A549 (cell line): ENCODE measurements around the gene ST3GAL6. TPM values are rescaled to one million over a fixed set of nuclear protein-coding genes. Genes with fewer than 3 reads are reported as not detected.

Experiments
- ATAC-seq, 2 experiments: fragments of 200-7000 bp in 1 of 2; fragments of >200 bp in 1 of 2; cut with Nextera tagmentation in 1 of 2; cut with Tn5 transposase in 1 of 2; 3 replicates each; pipeline versions ENCODE4 v1.8.0 to v1.9.1; 2018 to 2020; ENCODE audit warnings: mild to moderate bottlenecking in 1 of 2, moderate library complexity in 1 of 2
- CTCF ChIA-PET: fragments of 300-600 bp; sonication (Branson Sonifier 250); formaldehyde crosslinking; extraction: SDS; loops from one replicate; lab custom pipeline; 2021; ENCODE audit warnings: antibody characterized with exemption, inconsistent platforms; lab: Yijun Ruan, JAX
- POLR2A ChIA-PET: fragments of 350-600 bp; formaldehyde crosslinking; extraction: SDS; loops from one replicate; lab custom pipeline; 2021; ENCODE audit warnings: antibody characterized with exemption, inconsistent platforms; lab: Yijun Ruan, JAX
- DNase-seq, 2 experiments: peaks; one replicate each; pipeline versions ENCODE4 v3.0.0 to v3.0.0-alpha.2; 2011 to 2016; ENCODE audit warnings: low read depth in 1 of 2, low spot score in 1 of 2
- FAIRE-seq: peaks from 2 replicates; lab custom pipeline; 2011; peaks lifted over from hg19 to GRCh38; lab: Jason Lieb, UNC
- H3K27ac ChIP-seq, 2 experiments: fragments of >200 bp; sonication (Bioruptor Twin); formaldehyde crosslinking; 3 replicates each; pipeline ENCODE4 v1.5.1; 2016 to 2017
- H3K4me1 ChIP-seq: fragments of >200 bp; sonication (Bioruptor Twin); formaldehyde crosslinking; 3 replicates; pipeline ENCODE4 v1.6.1; 2016
- H3K4me2 ChIP-seq: fragments of >200 bp; sonication (Bioruptor Twin); formaldehyde crosslinking; 3 replicates; pipeline ENCODE4 v1.6.1; 2016
- H3K4me3 ChIP-seq: fragments of >200 bp; sonication (Bioruptor Twin); formaldehyde crosslinking; 3 replicates; pipeline ENCODE4 v1.5.1; 2016
- H3K9me3 ChIP-seq: fragments of >200 bp; sonication (Bioruptor Twin); formaldehyde crosslinking; 3 replicates; pipeline ENCODE4 v1.6.1; 2016
- ATOH8 ChIP-seq: fragments of 250-450 bp; sonication (Bioruptor Pico); IDR thresholded peaks from 2 replicates; pipeline ENCODE4 v1.5.0; 2020; ENCODE audit warnings: low read depth, mild to moderate bottlenecking, moderate library complexity
- CBX2 ChIP-seq: fragments of 200-600 bp; sonication (generic); IDR thresholded peaks from 2 replicates; pipeline ENCODE4 v1.6.1; 2016; ENCODE audit warnings: low read depth, mild to moderate bottlenecking, borderline replicate concordance
- CHD4 ChIP-seq: fragments of 200-600 bp; sonication (generic); IDR thresholded peaks from 2 replicates; pipeline ENCODE4 v1.6.1; 2016; ENCODE audit warnings: antibody characterized with exemption, mild to moderate bottlenecking, borderline replicate concordance
- ELK1 ChIP-seq: fragments of 150-350 bp; IDR thresholded peaks from 2 replicates; pipeline ENCODE4 v1.6.1; 2014; ENCODE audit warnings: low read depth, mild to moderate bottlenecking, low read length
- HOXA7 ChIP-seq: fragments of 250-450 bp; sonication (Bioruptor Pico); IDR thresholded peaks from 2 replicates; pipeline ENCODE4 v1.5.0; 2020; ENCODE audit warnings: mild to moderate bottlenecking, moderate library complexity
- JUNB ChIP-seq: fragments of >200 bp; sonication (Bioruptor Twin); formaldehyde crosslinking; IDR thresholded peaks from 2 replicates; pipeline ENCODE4 v1.6.1; 2016
- MAX ChIP-seq: IDR thresholded peaks from 2 replicates; pipeline ENCODE4 v1.6.1; 2012
- MYC ChIP-seq: IDR thresholded peaks from 2 replicates; pipeline ENCODE4 v1.6.1; 2012; ENCODE audit warnings: mild to moderate bottlenecking, inconsistent platforms, low read length, improper control_type of control experiment, borderline replicate concordance
- NFE2L2 ChIP-seq: fragments of 150-350 bp; conservative IDR thresholded peaks from 2 replicates; pipeline ENCODE4 v1.6.1; 2014; ENCODE audit warnings: low read length
- NPAS2 ChIP-seq: fragments of 250-450 bp; sonication (Bioruptor Pico); IDR thresholded peaks from 2 replicates; pipeline ENCODE4 v1.8.0; 2022; ENCODE audit warnings: mild to moderate bottlenecking, moderate library complexity, borderline replicate concordance
- NR3C1 ChIP-seq: fragments of >200 bp; sonication (Bioruptor Twin); formaldehyde crosslinking; IDR thresholded peaks from 3 replicates; pipeline ENCODE4 v1.6.1; 2017
- PBX3 ChIP-seq: IDR thresholded peaks from 2 replicates; pipeline ENCODE4 v1.6.1; 2012
- PHF8 ChIP-seq: fragments of 200-600 bp; sonication (generic); IDR thresholded peaks from 2 replicates; pipeline ENCODE4 v1.6.1; 2016; ENCODE audit warnings: low read depth, mild to moderate bottlenecking, antibody characterized with exemption, moderate library complexity, borderline replicate concordance
- POLR2A ChIP-seq: IDR thresholded peaks from 2 replicates; pipeline ENCODE4 v1.6.1; 2012; ENCODE audit warnings: mild to moderate bottlenecking, low read length
- RAD21 ChIP-seq, 2 experiments: fragments of >200 bp in 1 of 2; sonication (Bioruptor Twin) in 1 of 2; formaldehyde crosslinking in 1 of 2; IDR thresholded peaks in 1 of 2; conservative IDR thresholded peaks in 1 of 2; 2 replicates in 1 of 2; 3 replicates in 1 of 2; pipeline ENCODE4 v1.6.1; 2012 to 2018; ENCODE audit warnings: inconsistent platforms in 1 of 2
- RARB ChIP-seq: fragments of 250-450 bp; sonication (Bioruptor Pico); IDR thresholded peaks from 2 replicates; pipeline ENCODE4 v1.8.0; 2021; ENCODE audit warnings: mild to moderate bottlenecking, moderate library complexity
- RCOR1 ChIP-seq: fragments of 150-350 bp; IDR thresholded peaks from 2 replicates; pipeline ENCODE4 v1.6.1; 2014; ENCODE audit warnings: antibody characterized with exemption, low read length, low read depth
- RFX5 ChIP-seq: fragments of 450-650 bp; IDR thresholded peaks from 2 replicates; pipeline ENCODE4 v1.7.1; 2014; ENCODE audit warnings: antibody characterized with exemption, mild to moderate bottlenecking, moderate library complexity
- RNF2 ChIP-seq: fragments of 200-600 bp; sonication (generic); IDR thresholded peaks from 2 replicates; pipeline ENCODE4 v1.6.1; 2016; ENCODE audit warnings: low read depth, mild to moderate bottlenecking, antibody characterized with exemption, moderate library complexity, borderline replicate concordance
- SMC3 ChIP-seq: fragments of >200 bp; sonication (Bioruptor Twin); formaldehyde crosslinking; IDR thresholded peaks from 3 replicates; pipeline ENCODE4 v1.6.1; 2018; ENCODE audit warnings: inconsistent platforms
- ZC3H11A ChIP-seq: fragments of 450-650 bp; IDR thresholded peaks from 2 replicates; pipeline ENCODE4 v1.6.1; 2014; ENCODE audit warnings: antibody characterized with exemption, mild to moderate bottlenecking
- ZNF302 ChIP-seq: fragments of 250-450 bp; sonication (Bioruptor Pico); IDR thresholded peaks from 2 replicates; pipeline ENCODE4 v1.9.0; 2021; ENCODE audit warnings: inconsistent platforms, mild to moderate bottlenecking, moderate library complexity
- WGBS: methylation state at CpG from one replicate; pipeline ENCODE4 v1.1.6; 2017; ENCODE audit errors: missing lambda C conversion rate; 5-methylcytosine and 5-hydroxymethylcytosine counted together
- polyA plus RNA-seq, 4 experiments: library from polyadenylated mRNA; depleted of rRNA in 3 of 4; stranded (reverse); fragments of >200 nt; fragmentation: RNase III in 1 of 4; extraction: RNeasy Plus Mini Kit Qiagen cat#74134 plus additional on column Dnase treatment in 1 of 4; gene quantifications; 2 replicates in 3 of 4; 3 replicates in 1 of 4; pipeline ENCODE4 v1.2.3, GENCODE V29; 2011 to 2017

The ST3GAL6 gene
- polyA plus RNA-seq, 2 of the 4 experiments (the other 2 are of a cell fraction) = 1.1 to 1.4 TPM

DNA sequence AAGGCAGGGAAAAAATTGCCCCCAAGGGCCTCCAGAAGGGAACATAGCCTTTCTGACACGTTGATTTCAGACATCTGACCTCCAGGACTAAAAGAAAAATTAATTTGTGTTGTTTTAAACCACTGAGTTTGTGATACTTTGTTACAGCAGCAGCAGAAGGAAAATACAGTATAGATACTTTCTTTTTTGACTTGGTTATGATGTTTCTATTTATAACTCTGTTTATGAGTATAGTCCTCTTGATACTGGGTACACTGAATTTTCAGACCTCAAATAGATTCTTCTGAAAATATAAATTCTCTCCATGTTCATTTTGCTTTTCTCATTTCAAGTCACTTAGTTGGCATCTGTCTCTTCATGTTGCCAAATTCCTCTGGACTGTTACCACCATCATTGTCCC lies 44.4 kb upstream of the ST3GAL6 start:
- H3K4me3 ChIP-seq = no peak overlapping the region
- CTCF ChIA-PET = no interaction called here
- FAIRE-seq (no peak), ATAC-seq (no peak), DNase-seq (no peak)
- no peak overlapping the region for H3K27ac ChIP-seq
- 0% methylated on average over 1 of the region's 1 CpG for WGBS
- H3K4me1 ChIP-seq = no peaks in the 10 kb centered on the region
- H3K9me3 ChIP-seq = no peaks in the 10 kb centered on the region
- TF ChIP-seq RNF2 = no peak
- no peak for TF ChIP-seq PHF8
- no peak for TF ChIP-seq CBX2
- TF ChIP-seq ELK1 = no peak
- no peak for TF ChIP-seq NPAS2 (CRISPR knock-in tag)
- TF ChIP-seq ATOH8 (CRISPR knock-in tag) = no peak
- no peak for TF ChIP-seq POLR2A
- no peak for TF ChIP-seq MYC
- TF ChIP-seq RARB (CRISPR knock-in tag) = no peak
- TF ChIP-seq NFE2L2 = no peak
- no peak for TF ChIP-seq NR3C1
- POLR2A ChIA-PET = no interaction called here
- H3K4me2 ChIP-seq = no peak overlapping the region

- no peak for TF ChIP-seq ELK1
- TF ChIP-seq NR3C1 = no peak
- no peak for TF ChIP-seq ZNF302 (CRISPR knock-in tag)
- TF ChIP-seq SMC3 = no peak
- no peak for TF ChIP-seq RCOR1
- TF ChIP-seq MAX = no peak
- TF ChIP-seq CHD4 = no peak
- no peak for TF ChIP-seq HOXA7 (CRISPR knock-in tag)
- TF ChIP-seq CBX2 = no peak
- TF ChIP-seq ZC3H11A = no peak
- TF ChIP-seq NFE2L2 = no peak
- TF ChIP-seq RFX5 = no peak
- TF ChIP-seq JUNB = no peak
- TF ChIP-seq PBX3 = no peak
- TF ChIP-seq RAD21 (conservative IDR thresholded peaks at IDR 0.05 in 1 of 2, IDR thresholded peaks at IDR 0.05 in 1 of 2) = no peak
- no peak for TF ChIP-seq PHF8
- ChIA-PET POLR2A (no interaction called here), CTCF (interaction anchor here (1.8 kb wide), 1 partner anchor 10 kb away, joined by 6 read pairs; no protein-coding TSS in a partner anchor)
- H3K4me3 ChIP-seq = no peak overlapping the region
- H3K4me1 ChIP-seq = no peaks in the 10 kb centered on the region
- FAIRE-seq (no peak), DNase-seq (no peak), ATAC-seq (no peak)
- H3K27ac ChIP-seq = no peak overlapping the region
- no peak overlapping the region for H3K4me2 ChIP-seq
- H3K9me3 ChIP-seq = no peaks in the 10 kb centered on the region
- WGBS = 16% methylated on average over 1 of the region's 1 CpG
Observed at GRCh38 chr3:98721776-98722175, 41.4 kb upstream of the ST3GAL6 start.
